Measurements from ENCODE around the gene ELF5.

GRCh38 chr11:34444428-34444827 is 69.2 kb downstream of the ELF5 start:
- TF ChIP-seq POLR2A (IDR thresholded peaks at IDR 0.05; ENCODE audit: low read depth, low read length) (no peak), MYC (IDR thresholded peaks at IDR 0.05; ENCODE audit: low read depth, low read length) (no peak), EZH2 (IDR thresholded peaks at IDR 0.05; ENCODE audit: borderline replicate concordance, low read depth, low read length, severe bottlenecking) (no peak), POLR2AphosphoS5 (IDR thresholded peaks at IDR 0.05; ENCODE audit: insufficient read depth, low read depth, low read length) (no peak), FOS (IDR thresholded peaks at IDR 0.05; ENCODE audit: borderline replicate concordance, insufficient read depth, low read length) (no peak), JUN (IDR thresholded peaks at IDR 0.05; ENCODE audit: borderline replicate concordance, insufficient read depth, insufficient read length, low read depth) (no peak), GATA2 (IDR thresholded peaks at IDR 0.05; ENCODE audit: insufficient read depth, insufficient read length, low read depth, low read length) (no peak)
- TF ChIP-seq, protein P1, sequence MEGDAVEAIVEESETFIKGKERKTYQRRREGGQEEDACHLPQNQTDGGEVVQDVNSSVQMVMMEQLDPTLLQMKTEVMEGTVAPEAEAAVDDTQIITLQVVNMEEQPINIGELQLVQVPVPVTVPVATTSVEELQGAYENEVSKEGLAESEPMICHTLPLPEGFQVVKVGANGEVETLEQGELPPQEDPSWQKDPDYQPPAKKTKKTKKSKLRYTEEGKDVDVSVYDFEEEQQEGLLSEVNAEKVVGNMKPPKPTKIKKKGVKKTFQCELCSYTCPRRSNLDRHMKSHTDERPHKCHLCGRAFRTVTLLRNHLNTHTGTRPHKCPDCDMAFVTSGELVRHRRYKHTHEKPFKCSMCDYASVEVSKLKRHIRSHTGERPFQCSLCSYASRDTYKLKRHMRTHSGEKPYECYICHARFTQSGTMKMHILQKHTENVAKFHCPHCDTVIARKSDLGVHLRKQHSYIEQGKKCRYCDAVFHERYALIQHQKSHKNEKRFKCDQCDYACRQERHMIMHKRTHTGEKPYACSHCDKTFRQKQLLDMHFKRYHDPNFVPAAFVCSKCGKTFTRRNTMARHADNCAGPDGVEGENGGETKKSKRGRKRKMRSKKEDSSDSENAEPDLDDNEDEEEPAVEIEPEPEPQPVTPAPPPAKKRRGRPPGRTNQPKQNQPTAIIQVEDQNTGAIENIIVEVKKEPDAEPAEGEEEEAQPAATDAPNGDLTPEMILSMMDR (IDR thresholded peaks at IDR 0.05; ENCODE audit: extremely low read depth in 1 of 2, insufficient read depth in 1 of 2, low read depth in 1 of 2, low read length in 2 of 2): no peak
- TF ChIP-seq, protein P2, sequence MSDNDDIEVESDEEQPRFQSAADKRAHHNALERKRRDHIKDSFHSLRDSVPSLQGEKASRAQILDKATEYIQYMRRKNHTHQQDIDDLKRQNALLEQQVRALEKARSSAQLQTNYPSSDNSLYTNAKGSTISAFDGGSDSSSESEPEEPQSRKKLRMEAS (IDR thresholded peaks at IDR 0.05; ENCODE audit: insufficient read depth, insufficient read length): no peak

All from endothelial cell of umbilical vein (primary cell).